HG02678 (cell line): ENCODE data around the gene BLZF1.
A peak's percentile ranks its signal among the peaks of the same experiment; 100 is the strongest.
"Not testable (repeated sequence)": the region's sequence is repeated elsewhere in the genome, so short reads cannot be mapped to it uniquely, and the experiment has no call there.

Source experiments
- ATAC-seq: cut with Tn5 transposase; IDR thresholded peaks from one replicate; pipeline ENCODE4 v1.9.1; 2021; ENCODE audit warnings: mild to moderate bottlenecking, moderate library complexity; ENCODE audit not compliant: unreplicated experiment

The BLZF1 gene

GRCh38 chr1:169360415-169360814 lies 7.6 kb upstream of the BLZF1 start:
- no peak for ATAC-seq

- ATAC-seq = no peak
Measured at GRCh38 chr1:169361281-169361680, 6.7 kb upstream of the BLZF1 start.

DNA sequence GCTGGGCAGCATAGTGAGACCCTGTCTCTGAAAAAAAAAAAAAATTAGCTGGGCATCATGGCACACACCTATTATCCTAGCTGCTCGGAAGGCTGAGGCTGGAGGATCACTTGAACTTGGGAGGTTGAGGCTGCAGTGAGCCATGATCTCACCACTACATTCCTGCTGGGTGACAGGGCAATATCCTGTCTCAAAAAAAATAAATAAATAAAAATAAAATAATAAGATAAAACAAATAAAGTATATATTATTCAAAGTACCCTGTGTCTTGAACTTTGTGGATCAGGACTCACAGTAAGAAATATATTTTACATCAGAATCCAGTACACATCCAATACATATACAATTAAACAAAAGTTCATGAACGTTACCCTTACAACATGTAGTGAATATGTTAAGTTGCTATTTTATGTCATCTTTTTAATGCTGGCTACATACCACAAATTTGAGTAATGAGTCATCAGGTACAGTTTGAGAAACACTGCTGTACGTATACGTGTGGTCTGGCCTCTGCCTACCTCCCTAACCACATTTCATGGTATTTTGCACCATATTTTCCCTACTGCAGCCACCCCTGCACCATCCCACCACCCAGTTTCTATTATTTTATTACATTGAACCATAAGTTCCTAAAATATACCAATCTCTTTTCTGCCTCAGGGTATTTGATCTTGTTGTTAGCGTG lies 4.8 kb upstream of the BLZF1 start:
- peak; percentile 32 for ATAC-seq

GRCh38 chr1:169364948-169365347 lies 3.0 kb upstream of the BLZF1 start:
- no peak for ATAC-seq

- ATAC-seq = no peak
Measured at GRCh38 chr1:169367096-169367685, 804 bp upstream of the BLZF1 start.

DNA sequence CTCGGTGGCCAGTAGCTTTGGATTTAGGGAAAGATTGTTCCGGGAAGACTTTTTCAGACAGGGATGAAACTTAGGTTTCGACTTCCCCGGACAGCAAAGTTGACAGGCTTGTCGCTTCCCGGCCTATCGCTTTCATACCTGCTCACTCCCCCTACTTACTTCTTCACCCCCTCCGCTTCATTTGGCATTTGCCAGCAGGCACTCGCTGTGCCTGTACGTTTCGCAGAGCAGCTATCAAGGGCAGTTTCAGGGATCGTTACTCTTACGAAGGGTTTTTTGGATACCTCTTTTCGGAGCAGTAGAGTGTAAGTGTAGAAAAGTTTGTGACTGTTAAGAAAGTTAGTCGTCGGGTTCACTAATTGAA lies 393 bp downstream of the BLZF1 start:
- ATAC-seq = no peak

DNA sequence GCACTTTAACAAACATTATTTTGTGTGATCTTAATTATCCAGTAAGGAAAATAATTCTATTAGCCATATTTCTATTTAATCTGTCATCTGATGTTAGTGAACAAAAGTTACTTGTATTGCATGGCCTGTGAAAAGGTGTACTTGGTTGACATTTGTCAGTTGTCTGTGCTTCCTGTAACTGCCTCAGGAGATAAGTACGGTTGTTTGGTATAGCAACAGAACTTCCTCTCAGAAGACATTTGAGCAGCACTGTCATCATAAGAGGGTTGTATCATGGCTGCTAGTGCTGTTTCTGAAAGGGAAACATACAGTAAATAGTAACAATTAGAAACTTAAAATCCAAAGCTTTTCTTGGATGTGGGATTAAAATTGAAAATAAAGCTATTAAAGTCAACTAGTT lies 3.4 kb downstream of the BLZF1 start:
- ATAC-seq = no peak

GRCh38 chr1:169381162-169381561 lies 13.2 kb downstream of the BLZF1 start:
- no peak for ATAC-seq

DNA sequence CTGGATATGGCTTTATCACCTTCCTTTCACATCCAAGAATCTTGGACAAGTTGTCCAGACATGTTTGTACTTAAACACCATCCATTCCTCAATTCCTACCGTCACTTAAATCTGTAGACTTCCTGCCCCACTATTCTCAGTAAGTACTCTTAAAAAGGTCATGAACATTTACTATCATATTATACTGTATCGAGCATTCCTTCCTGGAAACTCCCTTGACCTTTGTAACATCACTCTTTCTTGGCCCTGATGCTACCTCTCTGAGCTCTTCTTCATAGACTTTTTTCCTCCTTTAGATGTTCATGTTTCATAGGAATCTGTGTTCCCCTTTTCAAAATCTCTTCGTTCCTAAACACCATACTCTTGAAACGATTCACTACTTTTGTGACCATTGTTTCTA lies 15.5 kb downstream of the BLZF1 start:
- no peak for ATAC-seq

- no peak for ATAC-seq
Measured at GRCh38 chr1:169387399-169387798, 19.4 kb downstream of the BLZF1 start.

DNA sequence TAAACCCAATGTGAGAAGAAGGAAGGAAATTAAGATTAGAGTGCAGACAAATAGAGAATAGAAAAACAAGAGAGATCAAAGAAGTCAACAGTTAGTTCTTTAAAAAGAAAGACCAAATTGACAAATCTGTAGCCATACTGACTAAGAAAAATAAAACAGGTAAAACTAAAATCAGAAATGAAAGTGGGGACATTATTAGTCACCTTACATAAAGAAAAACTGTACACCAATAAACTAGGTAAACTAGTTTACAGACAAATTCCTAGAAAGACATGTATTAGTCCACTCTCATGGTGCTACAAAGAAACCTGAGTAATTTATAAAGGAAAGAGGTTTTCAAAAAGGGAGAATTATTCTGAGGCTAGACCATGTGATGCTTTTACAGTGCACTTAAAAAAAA lies 22.3 kb downstream of the BLZF1 start:
- peak; percentile 82 for ATAC-seq

DNA sequence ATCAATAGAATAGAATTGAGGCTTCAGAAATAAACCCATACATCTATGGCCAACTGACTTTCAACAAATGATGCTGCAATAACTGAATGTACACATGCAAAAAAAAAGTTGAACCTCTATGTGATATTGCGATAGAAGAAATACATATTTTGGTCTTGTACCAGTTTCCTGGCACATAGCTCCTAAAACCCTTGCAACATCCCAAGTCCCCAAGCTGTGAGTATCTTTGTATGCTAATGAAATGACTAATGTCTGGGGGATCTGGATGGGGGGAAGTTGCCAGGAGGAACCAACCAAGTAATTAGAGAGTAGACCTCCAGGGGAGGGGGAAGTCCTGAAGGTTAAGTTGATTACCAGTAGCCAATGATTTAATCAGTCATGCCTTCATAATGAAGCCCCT lies 24.4 kb downstream of the BLZF1 start:
- ATAC-seq = no peak

GRCh38 chr1:169395955-169396354 lies 28.0 kb downstream of the BLZF1 start:
- ATAC-seq = no peak

DNA sequence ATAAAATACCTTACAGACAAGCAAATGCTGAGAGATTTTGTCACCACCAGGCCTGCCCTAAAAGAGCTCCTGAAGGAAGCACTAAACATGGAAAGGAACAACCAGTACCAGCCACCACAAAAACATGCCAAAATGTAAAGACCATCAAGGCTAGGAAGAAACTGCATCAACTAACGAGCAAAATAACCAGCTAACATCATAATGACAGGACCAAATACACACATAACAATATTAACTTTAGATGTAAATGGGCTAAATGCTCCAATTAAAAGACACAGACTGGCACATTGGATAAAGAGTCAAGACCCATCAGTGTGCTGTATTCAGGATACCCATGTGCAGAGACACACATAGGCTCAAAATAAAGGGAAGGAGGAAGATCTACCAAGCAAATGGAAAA lies 34.6 kb downstream of the BLZF1 start:
- ATAC-seq = not testable (repeated sequence)

DNA sequence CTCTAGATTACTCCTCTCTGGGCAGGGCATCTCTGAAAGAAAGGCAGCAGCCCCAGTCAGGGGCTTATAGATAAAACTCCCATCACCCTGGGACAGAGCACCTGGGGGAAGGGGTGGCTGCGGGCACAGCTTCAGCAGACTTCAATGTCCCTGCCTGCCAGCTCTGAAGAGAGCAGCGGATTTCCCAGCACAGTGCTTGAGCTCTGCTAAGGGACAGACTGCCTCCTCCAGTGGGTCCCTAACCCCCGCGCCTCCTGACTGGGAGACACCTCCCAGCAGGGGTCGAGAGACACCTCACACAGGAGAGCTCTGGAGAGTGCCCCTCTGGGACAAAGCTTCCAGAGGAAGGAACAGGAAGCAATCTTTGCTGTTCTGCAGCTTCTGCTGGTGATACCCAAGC lies 40.3 kb downstream of the BLZF1 start:
- not testable (repeated sequence) for ATAC-seq

DNA sequence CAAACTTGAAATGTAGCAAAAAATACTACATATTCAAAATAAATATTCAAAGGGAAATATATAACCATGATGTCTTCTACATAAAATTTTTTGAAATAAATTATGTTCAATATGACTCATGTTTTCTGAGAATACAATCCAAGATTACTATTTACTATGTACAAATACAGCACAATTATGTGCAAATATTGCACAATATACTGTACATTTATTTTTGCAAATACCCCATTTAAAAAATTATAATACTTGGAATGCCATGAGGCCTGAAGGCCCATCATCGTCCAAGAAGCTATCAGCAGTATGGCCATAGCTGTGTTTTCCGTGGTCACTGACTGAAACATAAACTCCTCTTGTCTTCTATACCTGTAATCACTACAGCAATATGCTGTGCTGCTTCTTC lies 47.0 kb downstream of the BLZF1 start:
- ATAC-seq = no peak

DNA sequence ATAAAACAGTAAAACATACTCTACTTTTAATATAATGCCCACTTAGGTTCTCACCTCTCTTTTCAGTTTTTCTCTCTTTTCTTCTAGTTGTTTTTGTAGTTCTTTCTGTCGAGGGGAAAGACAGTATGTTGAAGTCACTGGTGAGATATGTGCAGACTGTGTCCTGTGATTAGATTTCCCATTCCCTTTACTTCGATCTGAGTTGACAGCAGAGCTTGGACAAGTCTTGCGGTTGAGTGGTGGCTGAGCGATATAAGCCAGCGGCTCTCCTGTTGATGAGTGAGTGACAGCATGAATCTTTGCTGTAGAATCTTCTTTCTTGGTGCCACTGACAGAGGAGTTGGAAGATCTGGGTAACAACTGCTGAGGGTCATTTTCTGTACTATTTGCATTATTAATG lies 53.3 kb downstream of the BLZF1 start:
- no peak for ATAC-seq

DNA sequence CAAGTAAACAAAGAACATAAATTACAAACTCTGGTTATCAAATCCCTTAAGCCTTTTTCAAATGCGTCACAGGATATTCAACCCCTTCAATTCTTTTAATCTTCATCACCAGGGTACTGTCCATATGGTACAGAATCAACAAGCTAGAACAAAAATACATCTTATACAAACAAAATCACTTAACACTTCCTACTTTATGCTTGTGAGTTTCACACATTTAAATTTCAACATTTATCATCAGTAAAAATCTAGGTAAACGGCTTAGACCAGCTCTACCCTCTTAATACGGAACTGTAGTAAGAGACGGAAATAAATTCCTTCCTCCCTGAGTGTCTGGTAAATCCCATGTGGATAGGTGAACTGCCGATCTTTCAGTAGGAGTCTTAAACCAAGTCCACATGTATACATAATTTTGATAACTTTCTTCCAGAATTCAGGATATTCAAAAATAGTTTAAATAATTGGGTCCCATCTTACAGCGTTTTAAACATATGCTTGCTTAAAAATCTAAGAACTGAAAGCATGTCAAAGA lies 58.2 kb downstream of the BLZF1 start:
- no peak for ATAC-seq

DNA sequence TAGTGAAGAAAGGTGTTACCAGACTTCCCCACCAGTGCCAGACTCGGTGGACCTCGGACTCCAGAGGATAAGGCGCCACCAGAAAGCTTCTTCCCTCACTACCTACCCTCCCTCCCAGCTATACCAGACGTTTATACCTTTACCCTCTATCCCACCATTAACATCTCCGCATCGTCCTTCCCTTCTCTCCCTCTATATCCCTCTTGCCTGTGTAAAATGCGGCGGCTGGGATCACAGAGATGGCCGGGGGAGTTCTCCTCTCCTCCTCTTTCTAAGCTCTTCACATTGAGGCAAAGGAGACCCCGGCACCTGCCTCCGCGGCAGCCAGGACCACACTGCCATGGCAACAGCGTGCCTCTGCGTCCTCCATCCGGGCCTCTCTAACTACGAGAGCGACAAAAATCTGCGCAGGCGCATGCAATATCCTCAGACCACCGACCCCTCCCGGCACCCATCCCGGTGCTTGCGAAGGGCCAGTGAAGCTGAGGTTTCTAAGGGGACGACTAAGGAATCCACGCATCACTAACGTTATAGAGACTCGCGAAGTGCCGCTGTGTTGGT lies 59.2 kb downstream of the BLZF1 start, which contains the start of gene CCDC181:
TSS of gene CCDC181 (minus strand) at position 394 of the 561 bp plus-strand sequence. CDS start 2,547 bp downstream, outside the sequence.
- peak; percentile 100 for ATAC-seq
